SH-SY5Y (cell line): ENCODE results near the gene CARD19.

Experiments used
- GATA2 ChIP-seq: IDR thresholded peaks from 2 replicates; pipeline ENCODE4 v1.6.1; 2011; ENCODE audit warnings: mild to moderate bottlenecking, low read depth, low read length
- GATA3 ChIP-seq: IDR thresholded peaks from 2 replicates; pipeline ENCODE4 v1.6.1; 2011; ENCODE audit warnings: low read depth, mild to moderate bottlenecking, low read length, moderate library complexity

GRCh38 chr9:93091056-93091452 lies 5.0 kb upstream of the CARD19 start:
- TF ChIP-seq GATA2: no peak
- TF ChIP-seq GATA3: no peak
